H1 (cell line): ENCODE measurements around the gene PLG. TPM values are rescaled to one million over a fixed set of nuclear protein-coding genes. Genes with fewer than 3 reads are reported as not detected.

ENCODE experiments used
- CTCF ChIA-PET: fragments of 300-600 bp; sonication (Branson Sonifier 250); formaldehyde crosslinking; loops from one replicate; lab custom pipeline; 2021; ENCODE audit not compliant: partially characterized antibody; lab: Charles Lee
- POLR2A ChIA-PET: fragments of 300-600 bp; sonication (Branson Sonifier 250); formaldehyde crosslinking; loops from one replicate; lab custom pipeline; 2021; ENCODE audit warnings: inconsistent platforms; ENCODE audit not compliant: partially characterized antibody; lab: Charles Lee
- DNase-seq, 2 experiments: peaks; one replicate each; pipeline versions ENCODE4 v3.0.0 to v3.0.0-alpha.2; 2010 to 2022; ENCODE audit warnings: low spot score in 2 of 2, low read depth in 1 of 2, mixed read lengths in 1 of 2
- FAIRE-seq: peaks from 2 replicates; lab custom pipeline; 2011; peaks lifted over from hg19 to GRCh38; lab: Jason Lieb, UNC
- H2AFZ ChIP-seq: 2 replicates; pipeline ENCODE4 v1.8.1; 2012; ENCODE audit warnings: low read length, inconsistent platforms
- H2AK5ac ChIP-seq: 2 replicates; pipeline ENCODE4 v1.6.1; 2013; ENCODE audit warnings: low read depth, low read length
- H2BK120ac ChIP-seq: replicated peaks from 2 replicates; pipeline ENCODE3; 2013; ENCODE audit warnings: low read depth, low read length, inconsistent platforms
- H2BK12ac ChIP-seq: 2 replicates; pipeline ENCODE4 v1.6.1; 2013; ENCODE audit warnings: low read depth, low read length
- H2BK15ac ChIP-seq: 2 replicates; pipeline ENCODE4 v1.6.1; 2013; ENCODE audit warnings: low read length
- H2BK20ac ChIP-seq: 2 replicates; pipeline ENCODE4 v1.6.1; 2013; ENCODE audit warnings: low read length
- H2BK5ac ChIP-seq: 2 replicates; pipeline ENCODE4 v1.6.1; 2013; ENCODE audit warnings: low read depth, low read length
- H3K14ac ChIP-seq: 2 replicates; pipeline ENCODE4 v1.6.1; 2013; ENCODE audit warnings: inconsistent platforms; ENCODE audit not compliant: insufficient read length
- H3K18ac ChIP-seq: 2 replicates; pipeline ENCODE4 v1.6.1; 2013; ENCODE audit warnings: low read length; ENCODE audit errors: extremely low read depth
- H3K23ac ChIP-seq: 2 replicates; pipeline ENCODE4 v1.6.1; 2013; ENCODE audit warnings: inconsistent platforms; ENCODE audit not compliant: insufficient read length
- H3K23me2 ChIP-seq: 2 replicates; pipeline ENCODE4 v1.6.1; 2013; ENCODE audit warnings: low read depth, low read length
- H3K27ac ChIP-seq: 2 replicates; pipeline ENCODE4 v1.6.1; 2011; ENCODE audit warnings: low read depth, low read length, inconsistent platforms
- H3K27me3 ChIP-seq, 4 experiments: replicated peaks in 1 of 4; 1 replicate in 1 of 4; 2 replicates in 3 of 4; pipeline versions ENCODE4 v1.6.1 to v1.8.1; 2011 to 2013; ENCODE audit warnings: low read length in 3 of 4, mild to moderate bottlenecking in 3 of 4, inconsistent platforms in 2 of 4, mixed read lengths in 2 of 4, moderate library complexity in 1 of 4; ENCODE audit not compliant: control insufficient read depth in 3 of 4, insufficient read depth in 3 of 4; ENCODE audit errors: extremely low read depth in 1 of 4
- H3K36me3 ChIP-seq, 4 experiments: 2 replicates each; pipeline versions ENCODE4 v1.6.1 to v1.8.1; 2011 to 2013; ENCODE audit warnings: mild to moderate bottlenecking in 4 of 4, low read length in 3 of 4, moderate library complexity in 2 of 4, control low read depth in 1 of 4, inconsistent platforms in 1 of 4; ENCODE audit not compliant: insufficient read depth in 4 of 4, control insufficient read depth in 2 of 4
- H3K4ac ChIP-seq: replicated peaks from 2 replicates; pipeline ENCODE3; 2013; ENCODE audit warnings: low read length, low read depth, mixed read lengths, inconsistent platforms; ENCODE audit not compliant: insufficient read length
- H3K4me1 ChIP-seq, 4 experiments: replicated peaks in 1 of 4; 1 replicate in 1 of 4; 2 replicates in 3 of 4; pipeline versions ENCODE4 v1.6.1 to v1.8.1; 2011 to 2013; ENCODE audit warnings: low read length in 3 of 4, inconsistent platforms in 2 of 4, mixed read lengths in 1 of 4; ENCODE audit not compliant: insufficient read depth in 4 of 4, control insufficient read depth in 3 of 4
- H3K4me2 ChIP-seq, 2 experiments: 2 replicates each; pipeline versions ENCODE4 v1.6.1 to v1.8.1; 2011 to 2013; ENCODE audit warnings: low read depth in 2 of 2, low read length in 2 of 2, control low read depth in 1 of 2, inconsistent platforms in 1 of 2, mild to moderate bottlenecking in 1 of 2; ENCODE audit not compliant: insufficient read depth in 1 of 2
- H3K4me3 ChIP-seq, 4 experiments: fragments of 200-600, 300-600 bp in 1 of 4; sonication (generic), shearing (Covaris generic), sonication (Bioruptor Twin) in 1 of 4; 2 replicates each; pipeline versions ENCODE4 v1.5.1 to v1.8.1; 2011 to 2016; ENCODE audit warnings: low read length in 4 of 4, low read depth in 3 of 4, control low read depth in 2 of 4, inconsistent platforms in 2 of 4, mild to moderate bottlenecking in 2 of 4, mixed read lengths in 1 of 4, moderate library complexity in 1 of 4; ENCODE audit not compliant: insufficient read depth in 2 of 4; ENCODE audit errors: extremely low read depth in 1 of 4
- H3K56ac ChIP-seq: replicated peaks from 2 replicates; pipeline ENCODE3; 2013; ENCODE audit warnings: low read depth, mild to moderate bottlenecking, mixed read lengths, low read length, inconsistent platforms; ENCODE audit not compliant: insufficient read length
- H3K79me1 ChIP-seq: 2 replicates; pipeline ENCODE4 v1.6.1; 2013; ENCODE audit warnings: low read depth, low read length, control low read depth
- H3K79me2 ChIP-seq, 2 experiments: 2 replicates each; pipeline versions ENCODE4 v1.6.1 to v1.8.1; 2012 to 2013; ENCODE audit warnings: low read length in 2 of 2, mild to moderate bottlenecking in 2 of 2, inconsistent platforms in 1 of 2; ENCODE audit not compliant: insufficient read depth in 2 of 2, control insufficient read depth in 1 of 2
- H3K9ac ChIP-seq, 4 experiments: replicated peaks in 1 of 4; 1 replicate in 1 of 4; 2 replicates in 3 of 4; pipeline versions ENCODE4 v1.6.1 to v1.8.1; 2011 to 2013; ENCODE audit warnings: low read depth in 3 of 4, low read length in 3 of 4, control low read depth in 2 of 4, mild to moderate bottlenecking in 2 of 4, moderate library complexity in 2 of 4, inconsistent platforms in 1 of 4; ENCODE audit errors: extremely low read depth in 1 of 4
- H3K9me3 ChIP-seq, 2 experiments: 2 replicates each; pipeline versions ENCODE4 v1.6.1 to v1.8.1; 2012 to 2013; ENCODE audit warnings: mild to moderate bottlenecking in 2 of 2, moderate library complexity in 2 of 2, control low read depth in 1 of 2, inconsistent platforms in 1 of 2, low read depth in 1 of 2, low read length in 1 of 2, mixed read lengths in 1 of 2; ENCODE audit not compliant: insufficient read depth in 2 of 2
- H4K20me1 ChIP-seq, 2 experiments: replicated peaks in 1 of 2; 2 replicates each; pipeline versions ENCODE3 to v1.8.1; 2011 to 2013; ENCODE audit warnings: inconsistent platforms in 2 of 2, low read length in 2 of 2, mild to moderate bottlenecking in 1 of 2; ENCODE audit not compliant: insufficient read depth in 2 of 2, control insufficient read depth in 1 of 2
- H4K5ac ChIP-seq: 2 replicates; pipeline ENCODE4 v1.6.1; 2013; ENCODE audit warnings: low read length, low read depth, mixed read lengths, inconsistent platforms; ENCODE audit not compliant: insufficient read length
- H4K8ac ChIP-seq: 2 replicates; pipeline ENCODE4 v1.8.0; 2013; ENCODE audit warnings: mild to moderate bottlenecking, moderate library complexity, low read length, inconsistent platforms; ENCODE audit not compliant: insufficient read depth; ENCODE audit errors: extremely low read depth
- H4K91ac ChIP-seq: replicated peaks from 2 replicates; pipeline ENCODE3; 2013; ENCODE audit warnings: low read length, mixed read lengths, inconsistent platforms; ENCODE audit not compliant: insufficient read length
- JUND ChIP-seq: IDR thresholded peaks from 2 replicates; pipeline ENCODE4 v1.6.1; 2011; ENCODE audit warnings: mild to moderate bottlenecking, improper control_type of control experiment, low read length
- KDM1A ChIP-seq: fragments of 200-600, 300-600 bp; sonication (generic); IDR thresholded peaks from 2 replicates; pipeline ENCODE4 v1.7.1; 2016; ENCODE audit warnings: mild to moderate bottlenecking, low read length, borderline replicate concordance
- WGBS, 2 experiments: shearing (Covaris generic) in 1 of 2; methylation state at CpG; one replicate each; pipeline versions ENCODE4 v1.1.6 to v1.1.7; 2013 to 2015; ENCODE audit warnings: low lambda C conversion rate in 2 of 2, mixed read lengths in 2 of 2, inconsistent platforms in 1 of 2, low coverage in 1 of 2, missing lambda C conversion rate in 1 of 2; ENCODE audit not compliant: insufficient replicate concordance in 2 of 2, insufficient coverage in 1 of 2, insufficient read length in 1 of 2; ENCODE audit errors: extremely low coverage in 1 of 2, missing lambda C conversion rate in 1 of 2; 5-methylcytosine and 5-hydroxymethylcytosine counted together
- polyA plus RNA-seq, 7 experiments: library from polyadenylated mRNA; depleted of rRNA in 3 of 7; stranded (reverse) in 5 of 7; unstranded in 2 of 7; fragments of >200 nt in 5 of 7; fragments of 200-250 nt in 2 of 7; gene quantifications; 1 replicate in 5 of 7; 2 replicates in 1 of 7; 4 replicates in 1 of 7; pipeline versions ENCODE4 v1.2.1 to v1.2.3, GENCODE V29; 2011 to 2013; ENCODE audit warnings: missing spikeins in 2 of 7, mixed read lengths in 2 of 7
- total RNA-seq: library from RNA; stranded (reverse); fragmentation: NEBNext Ultra II Directional; extraction: Animal tissue kit (Norgen Biotek cat#: 25700); gene quantifications from 2 replicates; pipeline ENCODE4 v1.2.1, GENCODE V29; 2021
- TF ChIP-seq, protein P1 (sequence below): IDR thresholded peaks from 2 replicates; pipeline ENCODE4 v1.6.1; 2011; ENCODE audit warnings: low read length, improper control_type of control experiment

The PLG gene
- total and polyA plus RNA-seq, 2 of the 8 experiments (the other 6 are each of a cell fraction or from before 2014, with no cell fraction given), result not detected

GRCh38 chr6:160801418-160801817 lies 99.4 kb downstream of the PLG start:
- FAIRE-seq (no peak), DNase-seq (no peak)
- Histone ChIP-seq H3K36me3 (no peaks in the 10 kb centered on the region), H3K4me2 (no peak overlapping the region), H3K27ac (no peak overlapping the region), H3K27me3 (no peaks in the 10 kb centered on the region), H3K23me2 (no peaks in the 10 kb centered on the region; the same call in 1 of the 2 replicates), H4K91ac (no peak overlapping the region), H2BK5ac (no peak overlapping the region), H3K18ac (no peak overlapping the region), H4K20me1 (no peaks in the 10 kb centered on the region), H2BK20ac (no peak overlapping the region), H4K8ac (no peak overlapping the region), H3K4ac (no peak overlapping the region), H2AFZ (no peak overlapping the region), H3K79me2 (no peaks in the 10 kb centered on the region), H3K56ac (no peak overlapping the region), H3K4me1 (no peaks in the 10 kb centered on the region), H3K79me1 (no peaks in the 10 kb centered on the region), H3K23ac (no peak overlapping the region), H3K14ac (no peak overlapping the region), H2AK5ac (no peak overlapping the region), H4K5ac (no peak overlapping the region), H2BK15ac (no peak overlapping the region), H2BK120ac (no peak overlapping the region), H2BK12ac (no peak overlapping the region), H3K9me3 (peaks cover 2 to 7% of the 10 kb centered on the region in 2 experiments; a peak in 3 of 4 replicates), H3K4me3 (no peak overlapping the region), H3K9ac (no peak overlapping the region)
- WGBS, 2 experiments, result 90% methylated on average over 1 of the region's 1 CpG; no CpG with 5 or more reads in 1 of the 2 experiments
- TF ChIP-seq KDM1A (no peak), JUND (no peak)
- TF ChIP-seq, protein P1, sequence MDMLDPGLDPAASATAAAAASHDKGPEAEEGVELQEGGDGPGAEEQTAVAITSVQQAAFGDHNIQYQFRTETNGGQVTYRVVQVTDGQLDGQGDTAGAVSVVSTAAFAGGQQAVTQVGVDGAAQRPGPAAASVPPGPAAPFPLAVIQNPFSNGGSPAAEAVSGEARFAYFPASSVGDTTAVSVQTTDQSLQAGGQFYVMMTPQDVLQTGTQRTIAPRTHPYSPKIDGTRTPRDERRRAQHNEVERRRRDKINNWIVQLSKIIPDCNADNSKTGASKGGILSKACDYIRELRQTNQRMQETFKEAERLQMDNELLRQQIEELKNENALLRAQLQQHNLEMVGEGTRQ, result no peak
- CTCF ChIA-PET, result interaction anchor here (0.8 kb wide), 1 partner anchor 51 kb away, joined by 3 read pairs; no protein-coding TSS in a partner anchor
- POLR2A ChIA-PET, result no interaction called here
